OCI-LY1 (cell line): ENCODE measurements around the gene PKIG.

Source experiments
- EZH2 ChIP-seq: fragments of 200-600 bp; sonication (generic), shearing (Covaris generic); IDR thresholded peaks from 2 replicates; pipeline ENCODE4 v1.8.0; 2017; ENCODE audit warnings: borderline replicate concordance, mixed run types, mild to moderate bottlenecking, antibody characterized with exemption, low read length, moderate library complexity, mixed read lengths
- TF ChIP-seq, protein P1 (sequence below): fragments of 200-600 bp; sonication (generic), shearing (Covaris generic); IDR thresholded peaks from 2 replicates; pipeline ENCODE4 v1.5.1; 2017; ENCODE audit warnings: mild to moderate bottlenecking, antibody characterized with exemption, low read length, moderate library complexity, mixed read lengths

- TF ChIP-seq, protein P1, sequence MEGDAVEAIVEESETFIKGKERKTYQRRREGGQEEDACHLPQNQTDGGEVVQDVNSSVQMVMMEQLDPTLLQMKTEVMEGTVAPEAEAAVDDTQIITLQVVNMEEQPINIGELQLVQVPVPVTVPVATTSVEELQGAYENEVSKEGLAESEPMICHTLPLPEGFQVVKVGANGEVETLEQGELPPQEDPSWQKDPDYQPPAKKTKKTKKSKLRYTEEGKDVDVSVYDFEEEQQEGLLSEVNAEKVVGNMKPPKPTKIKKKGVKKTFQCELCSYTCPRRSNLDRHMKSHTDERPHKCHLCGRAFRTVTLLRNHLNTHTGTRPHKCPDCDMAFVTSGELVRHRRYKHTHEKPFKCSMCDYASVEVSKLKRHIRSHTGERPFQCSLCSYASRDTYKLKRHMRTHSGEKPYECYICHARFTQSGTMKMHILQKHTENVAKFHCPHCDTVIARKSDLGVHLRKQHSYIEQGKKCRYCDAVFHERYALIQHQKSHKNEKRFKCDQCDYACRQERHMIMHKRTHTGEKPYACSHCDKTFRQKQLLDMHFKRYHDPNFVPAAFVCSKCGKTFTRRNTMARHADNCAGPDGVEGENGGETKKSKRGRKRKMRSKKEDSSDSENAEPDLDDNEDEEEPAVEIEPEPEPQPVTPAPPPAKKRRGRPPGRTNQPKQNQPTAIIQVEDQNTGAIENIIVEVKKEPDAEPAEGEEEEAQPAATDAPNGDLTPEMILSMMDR, result no peak
- no peak for TF ChIP-seq EZH2
Observed at GRCh38 chr20:44581515-44581914, 864 bp upstream of the PKIG start.
